Measurements from ENCODE around the gene FAM13A.
A peak's percentile ranks its signal among the peaks of the same experiment; 100 is the strongest.

Gene FAM13A

GRCh38 chr4:88706574-88706973 is 350.4 kb downstream of the FAM13A start:
- Histone ChIP-seq H3K27me3 (no peaks in the 10 kb centered on the region), H3K27ac (no peak overlapping the region)
- no peak for TF ChIP-seq Cebpa-rat (IDR thresholded peaks at IDR 0.05)

GRCh38 chr4:88705805-88706492 is 351.0 kb downstream of the FAM13A start:
- no peak overlapping the region for H3K4me2 ChIP-seq

More at GRCh38 chr4:88706574-88706973, 350.4 kb downstream of the FAM13A start:
- Histone ChIP-seq H3K9me3 (0 out of 2 replicates have a peak, but pooled peaks cover under 1% of the 10 kb centered on the region), H3K9ac (no peak overlapping the region), H3K4me1 (no peaks in the 10 kb centered on the region), H3K4me3 (no peak overlapping the region), H3K4me2 (no peak overlapping the region), H4K20me1 (no peaks in the 10 kb centered on the region), H3K36me3 (peaks cover 52% of the 10 kb centered on the region)

GRCh38 chr4:88705223-88705622 is 351.8 kb downstream of the FAM13A start:
- no peaks in the 10 kb centered on the region for H3K9me3 ChIP-seq
- H3K9ac ChIP-seq, result no peak overlapping the region
- H3K36me3 ChIP-seq, result peaks cover 41% of the 10 kb centered on the region
- H3K4me1 ChIP-seq, result no peaks in the 10 kb centered on the region
- H4K20me1 ChIP-seq, result no peaks in the 10 kb centered on the region
- no peak overlapping the region for H3K27ac ChIP-seq
- no peaks in the 10 kb centered on the region for H3K27me3 ChIP-seq
- H3K4me3 ChIP-seq, result no peak overlapping the region
- H3K4me2 ChIP-seq, result no peak overlapping the region
- no peak for TF ChIP-seq Cebpa-rat (IDR thresholded peaks at IDR 0.05)

More at GRCh38 chr4:88705805-88706492, 351.0 kb downstream of the FAM13A start:
- H3K9me3 ChIP-seq, result no peaks in the 10 kb centered on the region
- H3K4me3 ChIP-seq, result no peak overlapping the region
- no peak overlapping the region for H3K27ac ChIP-seq
- H3K27me3 ChIP-seq, result no peaks in the 10 kb centered on the region
- H4K20me1 ChIP-seq, result no peaks in the 10 kb centered on the region
- no peak for TF ChIP-seq Cebpa-rat (IDR thresholded peaks at IDR 0.05)
- no peak overlapping the region for H3K9ac ChIP-seq
- peaks cover 48% of the 10 kb centered on the region for H3K36me3 ChIP-seq
- H3K4me1 ChIP-seq, result no peaks in the 10 kb centered on the region

GRCh38 chr4:88702782-88703181 is 354.2 kb downstream of the FAM13A start:
- no peaks in the 10 kb centered on the region for H3K4me1 ChIP-seq
- H3K9ac ChIP-seq, result no peak overlapping the region
- H3K4me3 ChIP-seq, result no peak overlapping the region
- no peak for TF ChIP-seq Cebpa-rat (IDR thresholded peaks at IDR 0.05)
- H3K9me3 ChIP-seq, result 0 out of 2 replicates have a peak, but pooled peaks cover 4% of the 10 kb centered on the region
- no peaks in the 10 kb centered on the region for H4K20me1 ChIP-seq
- no peak overlapping the region for H3K27ac ChIP-seq
- H3K36me3 ChIP-seq, result peaks cover 45% of the 10 kb centered on the region
- H3K27me3 ChIP-seq, result no peaks in the 10 kb centered on the region
- H3K4me2 ChIP-seq, result no peak overlapping the region

- no peak overlapping the region for H3K4me3 ChIP-seq
- no peaks in the 10 kb centered on the region; the same call in 1 of the 2 replicates for H3K4me1 ChIP-seq
- no peaks in the 10 kb centered on the region for H3K27me3 ChIP-seq
- no peak overlapping the region for H3K27ac ChIP-seq
- H3K4me2 ChIP-seq, result no peak overlapping the region
- H3K36me3 ChIP-seq, result peaks cover 11% of the 10 kb centered on the region; the same call in 1 of the 2 replicates
- H4K20me1 ChIP-seq, result no peaks in the 10 kb centered on the region
- TF ChIP-seq Cebpa-rat (IDR thresholded peaks at IDR 0.05), result no peak
- H3K9ac ChIP-seq, result no peak overlapping the region
- 0 out of 2 replicates have a peak, but pooled peaks cover 4% of the 10 kb centered on the region for H3K9me3 ChIP-seq
These were observed 358.5 kb downstream of the FAM13A start for GRCh38 chr4:88698519-88698918.

- Histone ChIP-seq H3K9ac (peak within 1 kb of the TSS; percentile 70), H3K4me2 (peak within 1 kb of the TSS; percentile 75), H3K36me3 (peaks cover 11% of the 10 kb centered on the region; the same call in 1 of the 2 replicates)
These were observed 359.2 kb downstream of the FAM13A start, which contains the start of gene NAP1L5 for GRCh38 chr4:88697588-88698329. Gene NAP1L5 (minus strand): TSS chr4:88697829. CDS start chr4:88697754, 75 bp downstream.

GRCh38 chr4:88697141-88697540 is 359.8 kb downstream of the FAM13A start:
- peak overlapping the region; percentile 75 for H3K4me2 ChIP-seq
- H3K36me3 ChIP-seq, result peaks cover 15% of the 10 kb centered on the region; the same call in 1 of the 2 replicates
- peak overlapping the region; percentile 70 for H3K9ac ChIP-seq

More at GRCh38 chr4:88697588-88698329, 359.2 kb downstream of the FAM13A start, which contains the start of gene NAP1L5:
- Histone ChIP-seq H4K20me1 (no peaks in the 10 kb centered on the region), H3K27ac (peak within 1 kb of the TSS; percentile 31; the same call in 1 of the 2 replicates), H3K4me3 (peak within 1 kb of the TSS; percentile 72), H3K4me1 (no peaks in the 10 kb centered on the region; the same call in 1 of the 2 replicates), H3K27me3 (no peaks in the 10 kb centered on the region), H3K9me3 (0 out of 2 replicates have a peak, but pooled peaks cover 4% of the 10 kb centered on the region)
- no peak for TF ChIP-seq Cebpa-rat (IDR thresholded peaks at IDR 0.05)

GRCh38 chr4:88696630-88697029 is 360.4 kb downstream of the FAM13A start:
- Histone ChIP-seq H3K4me2 (peak overlapping the region; percentile 75), H3K4me3 (peak overlapping the region; percentile 72)

More at GRCh38 chr4:88697141-88697540, 359.8 kb downstream of the FAM13A start:
- 0 out of 2 replicates have a peak, but pooled peaks cover 4% of the 10 kb centered on the region for H3K9me3 ChIP-seq
- no peak overlapping the region; the same call in 1 of the 2 replicates for H3K27ac ChIP-seq
- no peaks in the 10 kb centered on the region; the same call in 1 of the 2 replicates for H3K4me1 ChIP-seq
- H3K27me3 ChIP-seq, result no peaks in the 10 kb centered on the region
- H4K20me1 ChIP-seq, result no peaks in the 10 kb centered on the region
- H3K4me3 ChIP-seq, result peak overlapping the region; percentile 72
- TF ChIP-seq Cebpa-rat (IDR thresholded peaks at IDR 0.05), result no peak

GRCh38 chr4:88693792-88694191 is 363.2 kb downstream of the FAM13A start:
- no peak overlapping the region for H3K27ac ChIP-seq
- H3K4me1 ChIP-seq, result no peaks in the 10 kb centered on the region; the same call in 1 of the 2 replicates
- no peaks in the 10 kb centered on the region for H3K27me3 ChIP-seq
- no peaks in the 10 kb centered on the region for H4K20me1 ChIP-seq
- no peak overlapping the region for H3K4me3 ChIP-seq
- 0 out of 2 replicates have a peak, but pooled peaks cover 4% of the 10 kb centered on the region for H3K9me3 ChIP-seq
- no peak overlapping the region for H3K4me2 ChIP-seq
- no peak overlapping the region for H3K9ac ChIP-seq
- H3K36me3 ChIP-seq, result peaks cover 27% of the 10 kb centered on the region
- no peak for TF ChIP-seq Cebpa-rat (IDR thresholded peaks at IDR 0.05)

More at GRCh38 chr4:88696630-88697029, 360.4 kb downstream of the FAM13A start:
- peaks cover 15% of the 10 kb centered on the region; the same call in 1 of the 2 replicates for H3K36me3 ChIP-seq
- no peak overlapping the region for H3K27ac ChIP-seq
- H3K9me3 ChIP-seq, result 0 out of 2 replicates have a peak, but pooled peaks cover 4% of the 10 kb centered on the region
- no peaks in the 10 kb centered on the region for H3K27me3 ChIP-seq
- TF ChIP-seq Cebpa-rat (IDR thresholded peaks at IDR 0.05), result no peak
- no peaks in the 10 kb centered on the region for H4K20me1 ChIP-seq
- no peak overlapping the region for H3K9ac ChIP-seq
- no peaks in the 10 kb centered on the region; the same call in 1 of the 2 replicates for H3K4me1 ChIP-seq

Data from BLaER1 (cell line).